Measurements from ENCODE around the gene CA5A.

CA5A gene

DNA sequence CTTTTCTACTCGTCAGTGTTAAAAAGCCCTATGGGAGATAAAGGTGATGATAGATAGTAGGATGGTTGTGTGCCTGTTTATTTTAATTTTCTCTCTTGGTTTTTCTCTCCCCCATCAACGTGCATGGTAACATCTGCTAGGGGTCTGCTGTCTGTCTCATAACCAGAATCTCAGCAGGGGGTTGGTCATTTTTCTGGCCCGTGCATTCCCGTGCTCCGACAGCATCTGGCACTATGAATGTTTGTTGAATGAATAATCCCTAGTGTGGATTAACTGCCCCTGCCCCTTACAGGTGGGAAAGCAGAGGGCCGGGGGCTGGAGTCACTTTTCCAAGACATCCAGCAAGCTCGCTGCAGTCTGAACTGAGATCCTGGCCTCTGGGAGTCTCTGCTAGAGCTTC is 6.3 kb downstream of the CA5A start:
- Histone ChIP-seq H3K36me3 (ENCODE audit: insufficient read depth, low read length) (no peaks in the 10 kb centered on the region), H3K9me3 (ENCODE audit: control insufficient read depth, insufficient read depth, low read length) (no peaks in the 10 kb centered on the region), H3K4me1 (ENCODE audit: insufficient read depth, low read length) (no peaks in the 10 kb centered on the region), H3K9ac (ENCODE audit: low read depth, low read length) (no peak overlapping the region)

DNA sequence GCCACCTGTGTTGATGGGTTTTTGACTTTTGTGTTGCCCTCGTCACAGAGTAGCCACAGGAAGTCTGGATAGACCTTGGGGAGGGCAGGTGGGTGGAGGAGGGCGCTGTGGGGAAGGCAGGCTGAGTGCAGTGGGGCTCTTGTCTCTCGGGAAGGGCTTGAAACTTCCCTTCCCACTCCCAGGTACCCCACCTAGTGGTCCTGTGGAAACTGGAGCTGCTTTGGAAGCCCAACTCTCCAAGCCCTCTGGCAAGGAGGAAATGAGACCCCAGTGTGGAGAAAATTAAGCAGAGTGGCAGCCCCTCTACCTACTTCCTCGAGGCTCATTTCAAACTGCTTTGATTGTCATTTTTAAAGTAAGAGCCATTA is 9.2 kb downstream of the CA5A start:
- Histone ChIP-seq H3K36me3 (ENCODE audit: insufficient read depth, low read length) (no peaks in the 10 kb centered on the region), H3K9me3 (ENCODE audit: control insufficient read depth, insufficient read depth, low read length) (no peaks in the 10 kb centered on the region), H3K9ac (ENCODE audit: low read depth, low read length) (no peak overlapping the region), H3K4me1 (ENCODE audit: insufficient read depth, low read length) (0 out of 2 replicates have a peak, but pooled peaks cover 3% of the 10 kb centered on the region)

DNA sequence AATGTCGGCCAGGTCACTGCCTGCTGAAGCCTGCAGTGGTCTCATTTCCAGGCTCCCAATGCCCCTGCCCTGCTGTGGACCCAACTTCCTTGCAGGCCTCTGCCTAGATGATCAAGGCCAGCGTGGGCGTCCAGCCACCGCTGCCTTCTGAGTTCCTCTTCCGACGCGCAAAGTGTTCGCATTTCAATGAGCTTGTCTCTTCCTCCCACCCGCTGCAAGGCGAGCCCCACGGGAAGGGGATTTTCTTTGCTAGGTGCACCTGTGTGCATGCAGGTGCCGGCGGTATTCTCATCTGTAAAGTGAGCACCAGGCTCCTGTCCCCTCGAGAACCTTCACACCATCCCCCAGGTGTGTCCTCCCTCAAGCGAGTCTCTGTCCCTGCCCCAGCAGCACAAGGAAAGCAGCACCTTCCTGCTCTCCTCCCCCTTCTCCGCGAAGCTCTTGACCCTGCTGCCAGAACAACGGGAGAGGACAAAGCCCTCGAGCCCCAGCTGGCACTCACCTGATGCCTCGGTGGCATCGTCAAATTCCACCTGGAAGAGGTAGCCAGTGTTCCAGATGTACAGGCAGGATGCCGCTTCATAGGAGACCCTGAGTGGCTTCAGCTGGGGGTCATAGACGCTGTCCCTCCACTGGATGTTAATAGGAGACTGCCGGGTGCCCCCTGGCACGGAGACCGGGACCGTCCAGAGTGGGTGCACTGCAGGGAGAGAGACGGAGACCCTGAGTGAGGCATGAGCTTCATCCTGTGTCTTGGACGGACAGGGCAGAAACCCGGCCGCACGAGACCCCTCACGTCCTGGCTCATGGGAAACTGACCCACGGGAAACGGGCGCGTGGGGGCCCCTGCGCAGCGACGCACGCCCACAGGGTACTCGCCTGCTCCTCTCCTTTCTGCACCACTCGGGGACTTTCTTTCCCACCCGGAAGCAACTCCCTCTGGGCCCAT is 9.8 kb downstream of the CA5A start:
- H3K9ac ChIP-seq (ENCODE audit: low read depth, low read length): no peak overlapping the region
- 0 out of 2 replicates have a peak, but pooled peaks cover 3% of the 10 kb centered on the region for H3K4me1 ChIP-seq (ENCODE audit: insufficient read depth, low read length)
- no peaks in the 10 kb centered on the region for H3K36me3 ChIP-seq (ENCODE audit: insufficient read depth, low read length)
- no peaks in the 10 kb centered on the region for H3K9me3 ChIP-seq (ENCODE audit: control insufficient read depth, insufficient read depth, low read length)

DNA sequence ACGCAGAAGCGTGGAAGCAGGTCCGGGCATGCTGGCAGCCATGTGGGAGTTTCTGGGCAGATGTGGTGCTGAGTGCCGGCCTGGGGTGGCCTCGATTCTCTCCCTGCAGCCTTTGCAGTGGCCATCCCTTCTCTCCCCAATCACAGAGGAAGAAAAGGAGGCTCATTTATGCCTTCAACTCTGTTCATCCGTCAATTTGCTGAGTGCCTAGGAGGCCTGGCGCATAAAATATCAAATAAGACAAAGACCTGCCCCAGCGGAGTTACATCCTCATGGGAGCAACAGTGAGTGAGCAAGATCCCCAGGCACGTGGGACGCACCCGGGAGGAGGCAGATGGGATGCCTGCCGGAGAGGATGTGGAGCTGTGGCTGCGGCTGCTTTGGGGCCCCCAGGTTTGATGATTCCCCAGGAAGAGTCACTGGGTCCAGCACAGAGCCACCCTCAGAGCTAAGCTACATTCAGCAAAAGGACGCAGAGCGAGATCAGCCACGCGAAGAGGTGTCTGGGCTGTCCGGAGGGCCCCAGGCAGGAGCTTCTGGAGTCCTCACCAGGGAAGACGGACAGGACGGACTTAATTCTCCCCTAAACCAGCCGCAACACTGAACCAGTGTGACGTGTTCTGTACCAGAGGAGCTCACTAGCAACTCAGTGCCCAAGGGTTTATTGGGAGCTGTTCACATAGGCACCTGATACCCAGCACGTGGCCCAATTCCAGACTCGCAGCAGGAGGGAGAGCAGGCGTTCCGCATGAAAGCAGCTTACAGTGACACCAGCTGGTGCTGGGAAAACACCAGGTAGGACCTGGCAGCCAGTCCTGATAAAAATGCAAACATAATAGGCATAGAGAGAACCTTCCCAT is 11.3 kb downstream of the CA5A start:
- Histone ChIP-seq H3K4me1 (ENCODE audit: insufficient read depth, low read length) (0 out of 2 replicates have a peak, but pooled peaks cover 3% of the 10 kb centered on the region), H3K9ac (ENCODE audit: low read depth, low read length) (no peak overlapping the region), H3K36me3 (ENCODE audit: insufficient read depth, low read length) (no peaks in the 10 kb centered on the region), H3K9me3 (ENCODE audit: control insufficient read depth, insufficient read depth, low read length) (no peaks in the 10 kb centered on the region)

DNA sequence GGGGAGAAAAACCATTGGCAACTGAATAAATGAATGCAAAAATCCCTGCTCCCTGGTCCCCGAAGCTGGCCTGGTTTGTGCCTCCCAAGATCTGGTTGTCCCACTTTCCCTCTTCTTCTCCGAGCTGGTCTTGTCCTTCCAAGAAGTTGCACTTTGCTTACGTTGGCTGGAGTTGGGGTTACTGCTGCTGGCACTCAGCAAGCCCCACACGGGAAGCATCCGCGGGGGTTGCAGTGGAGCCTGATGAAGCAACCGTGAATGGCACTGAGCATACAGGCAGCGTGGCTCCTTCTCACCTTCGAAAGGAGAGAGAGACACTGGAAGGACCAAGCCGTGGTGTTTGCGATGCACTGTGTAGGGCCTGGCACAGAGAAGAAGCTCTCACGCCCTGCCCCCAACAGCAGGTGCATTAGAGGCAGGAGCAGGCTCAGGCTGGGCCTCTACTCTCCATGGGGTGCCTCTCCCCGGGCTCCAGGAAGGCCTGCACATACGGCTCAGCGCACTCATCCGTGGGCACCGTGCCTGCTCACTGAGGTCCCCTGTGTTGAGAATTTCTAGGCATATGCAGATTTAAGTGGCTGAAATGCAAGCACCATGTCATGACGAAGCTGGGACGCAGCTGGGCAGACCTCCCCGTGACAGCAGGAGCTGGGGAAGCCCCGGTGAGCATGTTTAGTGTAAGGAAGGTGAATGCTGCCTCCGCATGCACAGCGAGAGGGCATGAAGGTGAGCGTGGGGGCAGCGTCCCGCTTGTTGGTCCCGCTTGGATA is 12.1 kb downstream of the CA5A start:
- 0 out of 2 replicates have a peak, but pooled peaks cover 3% of the 10 kb centered on the region for H3K4me1 ChIP-seq (ENCODE audit: insufficient read depth, low read length)
- no peak overlapping the region for H3K9ac ChIP-seq (ENCODE audit: low read depth, low read length)
- H3K9me3 ChIP-seq (ENCODE audit: control insufficient read depth, insufficient read depth, low read length): no peaks in the 10 kb centered on the region
- H3K36me3 ChIP-seq (ENCODE audit: insufficient read depth, low read length): no peaks in the 10 kb centered on the region

DNA sequence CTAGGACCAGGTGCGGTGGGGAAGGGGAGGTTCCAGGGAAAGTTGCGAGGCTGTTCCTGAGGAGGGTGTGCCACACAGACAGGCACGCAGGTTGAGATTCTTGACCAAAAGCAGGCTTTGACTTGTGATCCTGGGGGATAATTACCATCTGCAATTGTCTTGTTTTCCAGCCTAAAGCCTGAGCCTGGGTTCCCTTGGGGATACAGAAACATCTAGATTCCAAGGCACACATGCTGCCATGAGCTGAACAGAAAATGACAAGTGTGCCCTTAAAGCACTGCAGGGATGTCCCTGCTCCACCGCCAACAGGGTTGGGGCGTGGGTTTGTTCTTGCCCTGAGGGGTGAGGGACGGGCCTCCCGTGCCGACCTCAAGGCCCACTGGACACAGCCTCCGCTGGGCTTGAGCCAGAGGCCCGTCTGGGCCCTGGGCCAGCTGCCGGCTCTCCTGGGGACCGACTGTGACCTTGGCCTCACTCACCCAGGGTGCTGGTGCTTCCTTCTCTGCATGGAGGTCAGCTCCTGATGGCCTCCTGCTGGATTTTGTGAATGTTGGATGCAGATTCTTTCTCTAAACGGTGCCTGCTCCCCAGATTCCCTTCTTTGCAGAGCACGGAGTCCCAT is 14.0 kb downstream of the CA5A start:
- Histone ChIP-seq H3K36me3 (ENCODE audit: insufficient read depth, low read length) (no peaks in the 10 kb centered on the region), H3K9ac (ENCODE audit: low read depth, low read length) (no peak overlapping the region), H3K9me3 (ENCODE audit: control insufficient read depth, insufficient read depth, low read length) (no peaks in the 10 kb centered on the region), H3K4me1 (ENCODE audit: insufficient read depth, low read length) (0 out of 2 replicates have a peak, but pooled peaks cover 3% of the 10 kb centered on the region)

DNA sequence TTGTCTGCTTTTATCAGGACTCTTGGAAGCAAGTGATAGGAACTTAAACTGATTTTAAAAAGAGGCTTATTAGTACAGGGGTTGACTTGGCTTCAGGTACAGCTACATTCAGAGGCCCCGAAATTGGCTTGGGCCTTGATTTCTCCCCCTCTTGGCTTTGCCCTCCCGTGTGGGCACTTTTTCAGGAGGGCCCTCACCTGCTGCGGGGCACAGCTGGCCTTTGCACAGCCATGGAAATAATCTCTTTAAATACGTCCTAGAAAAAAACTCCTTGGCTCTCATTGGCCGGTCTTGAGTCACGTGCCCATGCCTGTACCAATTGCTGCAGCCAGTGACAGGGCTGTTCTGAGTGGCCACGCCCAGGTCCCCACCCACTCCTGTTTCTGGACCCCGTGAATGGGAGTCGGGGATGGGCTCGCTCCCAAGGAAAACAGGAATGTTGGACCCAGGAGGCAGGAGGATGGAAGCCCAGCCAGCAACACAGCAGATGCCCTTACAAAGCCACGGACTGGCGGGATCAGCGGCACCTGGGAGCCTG is 15.0 kb downstream of the CA5A start:
- 0 out of 2 replicates have a peak, but pooled peaks cover 3% of the 10 kb centered on the region for H3K4me1 ChIP-seq (ENCODE audit: insufficient read depth, low read length)
- H3K9me3 ChIP-seq (ENCODE audit: control insufficient read depth, insufficient read depth, low read length): no peaks in the 10 kb centered on the region
- no peaks in the 10 kb centered on the region for H3K36me3 ChIP-seq (ENCODE audit: insufficient read depth, low read length)
- H3K9ac ChIP-seq (ENCODE audit: low read depth, low read length): no peak overlapping the region

DNA sequence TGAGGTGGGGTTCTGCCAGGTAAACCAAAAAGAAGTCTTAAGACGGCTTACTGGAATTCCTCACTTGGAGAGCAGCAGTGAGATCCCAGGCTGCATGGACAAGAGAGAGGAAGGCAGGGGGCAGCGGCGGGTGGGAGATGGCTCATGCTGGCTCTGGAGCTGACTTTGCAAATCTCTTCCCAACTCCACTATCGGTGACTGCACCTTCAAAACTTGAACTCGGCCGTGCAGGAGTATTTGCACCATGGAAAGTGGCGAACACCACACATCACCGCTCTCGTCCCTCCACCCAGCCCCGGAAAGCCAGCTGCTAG is 16.7 kb downstream of the CA5A start:
- H3K9ac ChIP-seq (ENCODE audit: low read depth, low read length): no peak overlapping the region
- H3K36me3 ChIP-seq (ENCODE audit: insufficient read depth, low read length): no peaks in the 10 kb centered on the region
- no peaks in the 10 kb centered on the region for H3K9me3 ChIP-seq (ENCODE audit: control insufficient read depth, insufficient read depth, low read length)
- 0 out of 2 replicates have a peak, but pooled peaks cover 3% of the 10 kb centered on the region for H3K4me1 ChIP-seq (ENCODE audit: insufficient read depth, low read length)

DNA sequence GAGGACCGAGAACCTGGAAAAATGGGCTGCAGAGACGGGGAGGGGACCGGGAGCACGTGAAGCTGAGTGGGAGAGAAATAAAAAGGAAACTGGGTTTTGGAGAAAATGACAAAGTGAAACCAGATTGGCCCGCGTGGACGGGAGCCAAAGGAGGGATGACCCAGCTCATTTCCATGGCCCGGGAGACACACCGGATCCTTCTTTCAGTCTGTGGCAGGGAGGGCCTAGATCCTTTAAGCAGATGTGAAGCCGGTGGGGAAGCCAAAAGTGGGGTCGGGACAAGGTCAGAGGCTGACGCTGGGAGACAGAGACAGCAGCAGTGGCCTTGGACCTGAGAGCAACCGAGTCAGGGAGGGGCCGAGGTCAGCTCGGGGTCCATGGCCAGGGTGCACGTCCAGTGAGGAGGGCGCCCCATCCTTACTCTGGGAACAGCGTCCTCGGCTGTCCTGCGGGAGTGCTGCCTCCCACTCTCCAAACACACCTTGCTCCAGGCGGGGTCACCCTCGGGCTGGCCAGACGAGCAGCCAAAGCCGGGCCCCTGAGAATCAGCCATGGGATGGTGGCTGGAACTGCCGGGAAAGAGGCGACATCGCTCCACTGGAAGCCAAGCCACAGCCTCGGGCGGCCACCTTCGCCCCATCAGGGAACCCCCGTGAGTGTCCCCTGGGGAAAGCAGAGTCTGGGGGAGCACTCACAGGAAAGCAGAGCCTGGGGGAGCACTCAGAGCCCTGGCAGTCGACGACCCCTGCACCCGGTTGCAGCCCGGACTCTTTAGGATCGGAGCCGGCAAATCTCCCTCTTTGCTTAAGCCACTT is 17.3 kb downstream of the CA5A start:
- no peaks in the 10 kb centered on the region for H3K36me3 ChIP-seq (ENCODE audit: insufficient read depth, low read length)
- H3K9ac ChIP-seq (ENCODE audit: low read depth, low read length): no peak overlapping the region
- H3K9me3 ChIP-seq (ENCODE audit: control insufficient read depth, insufficient read depth, low read length): no peaks in the 10 kb centered on the region
- H3K4me1 ChIP-seq (ENCODE audit: insufficient read depth, low read length): 0 out of 2 replicates have a peak, but pooled peaks cover 2% of the 10 kb centered on the region

DNA sequence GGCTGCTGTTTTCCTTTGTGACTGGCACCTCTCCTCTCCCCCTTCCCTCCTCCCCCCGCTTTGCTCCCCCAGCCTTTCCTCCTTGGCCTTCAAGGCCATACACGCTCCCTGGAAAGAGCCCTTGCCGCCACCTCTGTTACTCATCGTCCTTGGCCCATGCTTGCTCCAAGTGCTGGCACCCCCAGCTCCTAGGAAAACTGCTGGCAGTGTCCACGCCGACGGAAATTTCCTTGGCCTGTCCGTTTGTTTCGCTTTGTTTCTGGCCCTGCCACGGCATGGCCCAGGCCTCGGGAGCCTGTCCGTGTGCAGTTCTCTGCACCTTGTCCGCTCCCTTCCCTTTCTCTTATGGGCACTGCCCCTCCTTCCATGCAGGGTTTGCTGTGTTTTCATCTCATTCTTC is 18.0 kb downstream of the CA5A start:
- H3K9me3 ChIP-seq (ENCODE audit: control insufficient read depth, insufficient read depth, low read length): no peaks in the 10 kb centered on the region
- H3K9ac ChIP-seq (ENCODE audit: low read depth, low read length): no peak overlapping the region
- H3K36me3 ChIP-seq (ENCODE audit: insufficient read depth, low read length): no peaks in the 10 kb centered on the region
- H3K4me1 ChIP-seq (ENCODE audit: insufficient read depth, low read length): no peaks in the 10 kb centered on the region

DNA sequence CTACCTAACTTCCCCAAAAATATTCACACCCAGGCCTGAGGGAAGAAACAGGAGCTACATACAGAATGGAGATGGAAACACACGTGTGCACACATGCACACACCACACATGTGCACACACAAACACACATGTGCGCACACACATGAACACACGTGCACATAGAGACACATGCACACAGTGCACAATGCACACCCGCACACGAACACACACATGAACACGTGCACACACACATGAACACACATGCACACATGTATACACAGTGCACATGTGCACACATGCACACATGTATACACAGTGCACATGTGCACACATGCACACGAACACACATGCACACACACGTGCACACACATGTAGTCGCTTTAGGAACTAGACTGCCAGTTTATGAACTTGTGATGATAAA is 18.8 kb downstream of the CA5A start:
- Histone ChIP-seq H3K4me1 (ENCODE audit: insufficient read depth, low read length) (no peaks in the 10 kb centered on the region), H3K9ac (ENCODE audit: low read depth, low read length) (no peak overlapping the region), H3K9me3 (ENCODE audit: control insufficient read depth, insufficient read depth, low read length) (no peaks in the 10 kb centered on the region), H3K36me3 (ENCODE audit: insufficient read depth, low read length) (no peaks in the 10 kb centered on the region)

DNA sequence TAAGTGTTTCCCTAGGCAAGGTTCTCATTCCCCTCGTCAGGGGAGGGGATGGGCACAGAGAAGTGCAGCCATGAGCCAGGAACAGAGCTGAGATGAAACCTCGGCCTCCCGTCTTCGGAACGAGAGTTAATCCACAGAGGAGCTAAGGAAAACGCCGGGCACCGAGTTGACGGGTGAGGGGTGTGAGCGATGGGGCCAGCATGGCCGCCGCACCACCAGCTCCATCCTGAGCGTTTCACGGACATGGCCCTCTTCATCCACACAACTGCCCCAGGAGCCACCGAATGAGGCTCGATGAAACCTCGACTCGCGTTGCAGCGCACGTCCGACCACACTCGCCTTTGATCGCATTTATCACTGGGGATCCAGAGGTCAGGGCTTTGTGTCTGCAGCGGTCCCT is 21.5 kb downstream of the CA5A start:
- Histone ChIP-seq H3K9me3 (ENCODE audit: control insufficient read depth, insufficient read depth, low read length) (no peaks in the 10 kb centered on the region), H3K9ac (ENCODE audit: low read depth, low read length) (no peak overlapping the region), H3K36me3 (ENCODE audit: insufficient read depth, low read length) (no peaks in the 10 kb centered on the region), H3K4me1 (ENCODE audit: insufficient read depth, low read length) (no peaks in the 10 kb centered on the region)

All from ES-I3 (cell line).